ENCODE data around the gene DNAH8.

GRCh38 chr6:38906582-38906981, 191.5 kb downstream of the DNAH8 start:
- no peak for TF ChIP-seq CTCF (IDR thresholded peaks at IDR 0.05)
- no peak for TF ChIP-seq POLR2AphosphoS5 (IDR thresholded peaks at IDR 0.05; ENCODE audit: low read depth, low read length)
- TF ChIP-seq MAX (IDR thresholded peaks at IDR 0.05; ENCODE audit: low read depth), result no peak
- TF ChIP-seq EZH2phosphoT487 (IDR thresholded peaks at IDR 0.05; ENCODE audit: borderline replicate concordance, low read depth), result no peak
- TF ChIP-seq TAF1 (IDR thresholded peaks at IDR 0.05; ENCODE audit: borderline replicate concordance, low read depth, low read length), result no peak
- TF ChIP-seq, protein P1, sequence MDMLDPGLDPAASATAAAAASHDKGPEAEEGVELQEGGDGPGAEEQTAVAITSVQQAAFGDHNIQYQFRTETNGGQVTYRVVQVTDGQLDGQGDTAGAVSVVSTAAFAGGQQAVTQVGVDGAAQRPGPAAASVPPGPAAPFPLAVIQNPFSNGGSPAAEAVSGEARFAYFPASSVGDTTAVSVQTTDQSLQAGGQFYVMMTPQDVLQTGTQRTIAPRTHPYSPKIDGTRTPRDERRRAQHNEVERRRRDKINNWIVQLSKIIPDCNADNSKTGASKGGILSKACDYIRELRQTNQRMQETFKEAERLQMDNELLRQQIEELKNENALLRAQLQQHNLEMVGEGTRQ (IDR thresholded peaks at IDR 0.05; ENCODE audit: borderline replicate concordance, low read depth, low read length), result no peak
- no peak for TF ChIP-seq RXRA (IDR thresholded peaks at IDR 0.05; ENCODE audit: borderline replicate concordance, low read depth)
- TF ChIP-seq MEF2A (IDR thresholded peaks at IDR 0.05; ENCODE audit: borderline replicate concordance, low read depth), result no peak
- TF ChIP-seq NFIC (IDR thresholded peaks at IDR 0.05; ENCODE audit: borderline replicate concordance), result no peak
- TF ChIP-seq EP300 (IDR thresholded peaks at IDR 0.05; ENCODE audit: borderline replicate concordance in 1 of 2, low read depth in 1 of 2, low read length in 1 of 2), result no peak
- no peak for TF ChIP-seq NRF1 (IDR thresholded peaks at IDR 0.05; ENCODE audit: low read depth, low read length)
